Testis (tissue), 2 donors: ENCODE data around the gene RAB1A.

Experiments used
- POLR2A ChIP-seq: fragments of 450-650 bp; IDR thresholded peaks from one replicate; pipeline ENCODE4 v1.6.1; 2017; ENCODE audit warnings: antibody characterized with exemption, mild to moderate bottlenecking, moderate library complexity
- TF ChIP-seq, protein P1 (sequence below), 3 experiments: fragments of 450-650 bp in 2 of 3; fragments of 200-600 bp in 1 of 3; sonication (generic) in 1 of 3; IDR thresholded peaks; one replicate each; pipeline ENCODE4 v1.5.1; 2016 to 2019; ENCODE audit warnings: antibody characterized with exemption in 3 of 3, mild to moderate bottlenecking in 2 of 3, moderate library complexity in 1 of 3

GRCh38 chr2:65092791-65093190 is 37.1 kb downstream of the RAB1A start:
- TF ChIP-seq, protein P1, sequence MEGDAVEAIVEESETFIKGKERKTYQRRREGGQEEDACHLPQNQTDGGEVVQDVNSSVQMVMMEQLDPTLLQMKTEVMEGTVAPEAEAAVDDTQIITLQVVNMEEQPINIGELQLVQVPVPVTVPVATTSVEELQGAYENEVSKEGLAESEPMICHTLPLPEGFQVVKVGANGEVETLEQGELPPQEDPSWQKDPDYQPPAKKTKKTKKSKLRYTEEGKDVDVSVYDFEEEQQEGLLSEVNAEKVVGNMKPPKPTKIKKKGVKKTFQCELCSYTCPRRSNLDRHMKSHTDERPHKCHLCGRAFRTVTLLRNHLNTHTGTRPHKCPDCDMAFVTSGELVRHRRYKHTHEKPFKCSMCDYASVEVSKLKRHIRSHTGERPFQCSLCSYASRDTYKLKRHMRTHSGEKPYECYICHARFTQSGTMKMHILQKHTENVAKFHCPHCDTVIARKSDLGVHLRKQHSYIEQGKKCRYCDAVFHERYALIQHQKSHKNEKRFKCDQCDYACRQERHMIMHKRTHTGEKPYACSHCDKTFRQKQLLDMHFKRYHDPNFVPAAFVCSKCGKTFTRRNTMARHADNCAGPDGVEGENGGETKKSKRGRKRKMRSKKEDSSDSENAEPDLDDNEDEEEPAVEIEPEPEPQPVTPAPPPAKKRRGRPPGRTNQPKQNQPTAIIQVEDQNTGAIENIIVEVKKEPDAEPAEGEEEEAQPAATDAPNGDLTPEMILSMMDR (IDR thresholded peaks at IDR 0.05): no peak
- no peak for TF ChIP-seq POLR2A
